HTR-8/SVneo (cell line): ENCODE measurements around the gene RARRES2.
"Not testable (repeated sequence)": the region's sequence is repeated elsewhere in the genome, so short reads cannot be mapped to it uniquely, and the experiment has no call there.

Experiments
- DNase-seq: peaks from one replicate; pipeline ENCODE4 v3.0.0; 2011; ENCODE audit warnings: low spot score, mixed read lengths; ENCODE audit not compliant: insufficient read length
- FAIRE-seq: peaks from 2 replicates; lab custom pipeline; 2011; peaks lifted over from hg19 to GRCh38; lab: Jason Lieb, UNC

Gene RARRES2

DNA sequence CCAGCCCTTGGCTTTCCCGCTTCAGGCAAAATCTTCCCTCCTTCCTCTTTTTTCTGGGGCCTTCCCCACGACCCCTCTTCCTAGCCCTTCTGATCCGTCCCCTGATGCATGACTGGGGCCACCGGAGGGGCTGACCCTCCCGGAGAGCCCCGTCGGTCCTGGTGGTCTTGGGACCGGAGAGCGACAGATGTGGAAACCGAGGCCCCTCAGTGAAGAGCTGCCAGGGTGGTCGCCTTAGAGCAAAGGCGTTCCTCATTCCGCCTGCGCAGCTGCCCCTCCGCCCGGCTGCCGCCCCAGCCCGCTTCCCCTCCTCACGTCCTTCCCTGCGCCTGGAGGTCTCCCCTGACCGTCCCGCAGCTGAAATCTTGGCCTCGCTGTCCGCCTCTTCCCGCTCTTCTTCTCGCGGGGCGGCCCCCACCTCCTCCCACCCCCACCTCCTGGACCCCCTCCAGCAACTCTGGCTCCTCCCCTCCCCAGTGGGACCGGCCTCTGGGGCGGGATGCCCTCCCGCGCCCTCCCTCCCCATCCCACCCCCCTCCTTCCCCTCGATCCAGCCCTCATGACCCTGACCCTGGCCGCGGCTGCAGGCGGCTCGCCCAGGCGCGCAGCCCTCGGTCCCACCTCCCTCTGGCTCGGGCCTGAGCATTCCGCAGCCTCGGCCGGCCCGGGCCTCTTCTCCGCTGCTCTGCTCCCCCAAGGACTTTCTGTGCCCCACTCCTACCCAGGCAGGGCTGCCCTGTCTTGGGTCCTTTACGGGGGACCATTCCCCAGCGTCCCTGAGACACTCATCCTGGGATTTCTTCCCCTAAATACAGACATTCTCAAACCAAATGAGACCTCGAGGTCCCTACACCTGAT, at the start of gene RARRES2:
Gene RARRES2, minus strand, starts transcription at position 367 of the 858 bp plus-strand sequence. CDS start 1,020 bp downstream, outside the sequence.
- FAIRE-seq (no peak), DNase-seq (no peak)

DNA sequence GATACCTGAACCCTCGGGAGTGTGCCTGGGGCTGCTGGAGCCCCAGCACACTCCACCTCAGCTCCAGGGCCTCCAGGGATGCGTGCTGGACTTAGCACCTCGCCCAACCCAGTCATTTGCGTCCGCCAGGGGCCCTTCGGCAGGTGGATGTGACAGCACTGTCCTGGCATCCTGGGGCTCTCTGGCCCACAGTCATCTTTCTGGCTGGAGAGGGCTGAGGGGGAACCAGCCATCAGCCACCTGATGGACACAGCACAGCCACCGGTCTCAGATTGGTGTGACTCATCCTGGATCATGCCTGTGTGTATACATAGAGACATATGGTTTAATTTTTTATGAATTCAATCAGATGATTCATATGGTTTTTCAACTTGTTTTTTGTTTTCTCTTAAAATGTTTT, 48.8 kb upstream of the RARRES2 start:
- FAIRE-seq (no peak), DNase-seq (no peak)

DNA sequence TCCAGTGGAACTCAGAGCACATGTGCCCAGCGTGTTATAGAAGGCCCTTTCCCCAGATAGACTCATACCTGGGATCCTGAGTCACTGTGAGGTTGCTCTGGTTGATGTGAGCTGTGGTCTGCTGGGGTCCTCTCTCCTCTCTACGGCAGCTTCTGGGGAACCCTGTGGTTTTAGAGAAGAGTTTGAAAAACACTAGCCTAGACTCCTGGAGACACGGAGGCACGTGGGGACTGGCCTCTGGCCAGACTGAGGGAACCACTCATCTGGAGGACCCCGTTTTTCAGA, 48.0 kb upstream of the RARRES2 start:
- FAIRE-seq: no peak
- DNase-seq: no peak

DNA sequence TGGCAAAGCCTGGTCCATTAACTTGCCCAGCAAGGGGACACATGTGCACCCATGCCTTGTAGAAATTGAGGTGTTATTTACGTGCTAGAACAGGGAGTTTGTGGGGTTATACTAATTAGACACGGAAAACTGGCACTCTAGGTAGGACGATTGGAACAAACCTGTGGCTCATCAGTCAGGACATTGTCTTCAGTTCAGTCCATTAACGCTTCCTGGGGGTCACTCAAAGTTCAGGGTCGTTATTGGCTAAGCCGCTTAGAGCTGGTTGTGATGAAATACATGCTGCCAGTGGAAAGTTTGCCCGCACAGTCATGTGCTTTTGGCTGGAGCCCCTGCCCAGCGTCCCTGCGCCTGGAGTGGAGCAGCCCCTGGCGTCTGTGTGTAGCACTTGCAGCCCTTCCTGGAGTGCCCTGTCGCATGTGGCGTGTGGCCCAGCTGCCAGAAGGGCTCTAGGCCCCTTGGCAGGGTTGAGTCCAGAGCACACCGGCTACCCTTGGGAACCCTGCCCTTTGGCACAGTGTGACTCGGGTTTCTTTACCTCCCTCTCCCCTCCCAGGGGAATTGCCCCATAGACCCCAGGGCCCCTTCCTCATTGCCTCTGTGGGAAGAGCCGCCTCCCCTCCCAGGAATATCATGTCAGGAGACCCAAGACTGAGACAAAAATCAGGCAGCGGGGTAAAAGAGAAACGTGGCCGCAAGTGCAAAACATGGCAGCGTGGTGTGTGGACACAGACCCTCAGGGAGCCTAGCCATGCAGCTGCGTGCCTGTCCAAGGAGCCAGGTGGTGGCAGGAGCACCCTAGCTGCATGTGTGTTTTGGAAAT, 47.5 kb upstream of the RARRES2 start:
- no peak for DNase-seq
- no peak for FAIRE-seq

DNA sequence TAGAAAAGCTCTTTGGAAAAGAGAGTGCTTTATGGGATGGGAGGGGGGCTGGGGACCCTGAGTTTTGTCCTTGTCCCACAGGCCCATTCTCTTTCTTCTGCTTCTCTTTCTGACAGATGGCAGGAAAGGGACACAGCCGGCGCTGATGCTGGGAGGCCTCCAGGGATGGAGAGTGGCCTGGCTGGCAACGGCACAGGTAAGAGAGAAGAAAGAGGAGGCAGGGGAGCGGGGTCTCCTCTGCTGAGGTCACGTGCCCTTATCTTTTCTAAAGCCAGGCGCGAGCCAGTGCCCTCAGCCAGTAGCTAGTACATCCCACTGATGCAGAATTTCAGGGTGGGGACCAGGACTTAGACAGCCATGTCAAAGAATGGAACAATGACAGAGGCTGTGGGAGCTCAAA, 46.9 kb upstream of the RARRES2 start:
- FAIRE-seq (no peak), DNase-seq (no peak)

DNA sequence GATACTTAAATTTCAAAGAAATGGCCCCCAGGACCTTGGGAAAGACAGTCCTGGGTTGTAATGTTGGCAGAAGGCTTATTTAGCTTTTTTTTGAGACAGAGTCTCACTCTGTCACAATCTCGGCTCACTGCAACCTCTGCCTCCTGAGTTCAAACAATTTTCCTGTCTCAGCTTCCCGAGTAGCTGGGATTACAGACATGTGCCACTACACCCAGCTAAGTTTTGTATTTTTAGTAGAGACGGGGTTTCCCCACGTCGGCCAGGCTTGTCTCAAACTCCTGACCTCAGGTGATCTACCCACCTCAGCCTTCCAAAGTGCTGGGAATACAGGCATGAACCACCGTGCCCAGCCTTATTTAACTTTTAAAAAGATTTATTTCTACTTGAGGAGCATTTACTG, 44.5 kb upstream of the RARRES2 start:
- not testable (repeated sequence) for DNase-seq, FAIRE-seq

DNA sequence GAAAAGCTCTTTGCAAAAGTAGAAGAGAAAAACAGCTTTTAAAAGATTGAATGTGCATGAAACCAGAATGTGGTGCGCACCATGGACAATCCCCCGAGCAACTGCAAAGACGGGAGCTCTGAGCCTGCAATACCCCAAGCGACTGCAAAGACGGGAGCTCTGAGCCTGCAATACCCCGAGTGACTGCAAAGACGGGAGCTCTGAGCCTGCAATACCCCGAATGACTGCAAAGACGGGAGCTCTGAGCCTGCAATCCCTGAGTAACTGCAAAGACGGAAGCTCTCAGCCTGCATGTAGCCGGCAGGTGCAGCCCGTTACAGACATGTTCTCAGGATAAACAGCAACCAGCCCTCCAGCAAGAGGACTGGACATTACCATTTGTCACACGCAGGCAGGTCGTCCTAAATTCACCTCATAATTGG, 43.9 kb upstream of the RARRES2 start:
- FAIRE-seq (no peak), DNase-seq (no peak)

DNA sequence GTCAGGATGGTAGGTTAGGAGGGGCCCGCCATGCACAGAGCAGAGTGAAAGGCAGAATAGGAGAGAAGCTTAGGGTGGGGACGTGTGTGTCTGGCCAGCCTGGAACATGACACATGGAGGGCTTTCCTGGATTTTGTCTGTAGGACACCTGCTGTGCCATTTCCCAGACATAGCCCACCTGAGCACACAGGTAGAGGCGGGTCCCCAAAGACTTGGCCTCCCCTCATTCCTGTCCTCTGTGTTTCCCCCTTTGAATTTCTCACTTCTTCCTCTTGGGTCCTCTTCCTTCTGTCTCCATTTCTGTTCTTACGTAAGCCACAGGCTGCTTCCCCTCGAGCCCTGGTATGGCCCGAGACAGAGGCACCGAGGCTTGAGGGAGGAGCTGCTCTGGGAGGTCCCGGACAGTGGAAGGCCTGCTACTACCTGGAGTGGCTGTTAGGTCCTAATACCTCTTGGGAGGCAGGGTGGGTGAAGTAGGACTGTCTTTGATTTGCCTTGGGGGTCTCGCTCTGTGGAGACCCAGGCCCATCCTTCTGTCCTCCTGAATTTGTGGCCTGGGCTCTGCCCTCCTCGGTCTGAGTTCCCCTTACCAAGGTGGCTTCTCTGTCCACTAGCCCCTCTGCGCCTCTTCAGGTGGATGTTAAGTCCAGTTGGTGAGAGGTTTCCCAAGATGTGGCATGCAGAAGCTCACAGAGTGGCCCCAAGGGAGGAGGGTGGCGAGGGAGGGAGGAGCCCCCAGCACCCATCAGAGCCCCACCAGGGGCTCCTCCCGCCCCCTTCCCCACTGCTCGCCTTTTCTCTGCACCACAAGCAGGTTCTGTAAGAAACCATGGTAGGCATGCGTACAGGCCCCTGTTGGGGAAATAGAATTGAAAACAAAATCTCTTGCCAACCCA, 43.2 kb upstream of the RARRES2 start:
- no peak for DNase-seq
- FAIRE-seq: no peak

DNA sequence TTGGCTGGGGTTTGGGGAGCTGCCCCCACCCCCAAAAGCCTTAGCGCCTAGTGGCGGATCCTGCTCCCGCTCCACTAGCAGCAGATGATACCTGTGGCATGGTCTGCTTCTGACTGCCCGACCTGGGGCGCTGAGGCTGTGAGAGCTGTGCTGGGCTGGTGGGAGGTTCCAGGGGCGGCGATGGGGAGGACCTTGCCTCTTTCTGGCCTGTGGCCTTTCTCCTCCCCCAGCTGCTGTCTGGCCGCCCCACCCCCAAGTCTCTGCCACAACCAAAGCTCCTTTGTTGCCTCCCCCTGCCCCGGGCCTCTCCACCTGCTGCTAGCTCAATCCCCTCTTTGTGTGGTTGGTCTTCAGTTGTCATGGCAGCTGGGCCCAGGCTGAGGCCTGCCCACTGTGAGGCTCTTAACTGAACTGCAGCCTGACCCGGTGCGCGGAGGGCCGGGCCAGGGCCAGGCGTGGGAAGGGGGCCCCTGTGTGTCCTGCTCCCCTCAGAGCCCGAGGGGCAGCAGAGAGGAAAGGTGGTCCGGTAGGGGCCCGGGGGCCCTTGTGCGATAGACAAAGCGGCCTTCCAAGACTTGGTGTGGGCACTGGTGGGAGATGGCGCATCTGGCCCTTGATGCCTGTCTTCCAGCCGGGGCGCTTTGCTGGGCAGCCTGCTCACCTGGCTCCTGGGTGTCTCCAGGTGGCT, 42.4 kb upstream of the RARRES2 start:
- no peak for FAIRE-seq
- DNase-seq: no peak

DNA sequence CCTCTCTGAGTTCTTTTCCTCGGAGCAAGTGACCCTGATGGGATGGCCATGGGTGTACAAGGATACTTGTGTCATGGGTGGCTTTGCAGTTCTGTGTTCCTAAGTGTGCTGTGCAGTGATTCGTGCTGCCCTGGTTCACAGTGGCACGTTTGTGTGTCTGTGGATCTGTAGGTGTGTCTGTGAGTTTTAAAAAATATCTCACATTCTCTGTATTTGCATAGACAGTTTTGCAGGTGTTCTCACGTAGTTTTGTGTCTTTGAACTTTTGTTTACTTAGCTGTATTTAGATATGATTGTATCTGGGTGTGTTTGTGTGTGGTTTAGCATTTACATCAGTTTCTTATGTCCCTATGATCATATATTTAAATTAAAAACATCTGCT, 41.4 kb upstream of the RARRES2 start:
- DNase-seq: no peak

DNA sequence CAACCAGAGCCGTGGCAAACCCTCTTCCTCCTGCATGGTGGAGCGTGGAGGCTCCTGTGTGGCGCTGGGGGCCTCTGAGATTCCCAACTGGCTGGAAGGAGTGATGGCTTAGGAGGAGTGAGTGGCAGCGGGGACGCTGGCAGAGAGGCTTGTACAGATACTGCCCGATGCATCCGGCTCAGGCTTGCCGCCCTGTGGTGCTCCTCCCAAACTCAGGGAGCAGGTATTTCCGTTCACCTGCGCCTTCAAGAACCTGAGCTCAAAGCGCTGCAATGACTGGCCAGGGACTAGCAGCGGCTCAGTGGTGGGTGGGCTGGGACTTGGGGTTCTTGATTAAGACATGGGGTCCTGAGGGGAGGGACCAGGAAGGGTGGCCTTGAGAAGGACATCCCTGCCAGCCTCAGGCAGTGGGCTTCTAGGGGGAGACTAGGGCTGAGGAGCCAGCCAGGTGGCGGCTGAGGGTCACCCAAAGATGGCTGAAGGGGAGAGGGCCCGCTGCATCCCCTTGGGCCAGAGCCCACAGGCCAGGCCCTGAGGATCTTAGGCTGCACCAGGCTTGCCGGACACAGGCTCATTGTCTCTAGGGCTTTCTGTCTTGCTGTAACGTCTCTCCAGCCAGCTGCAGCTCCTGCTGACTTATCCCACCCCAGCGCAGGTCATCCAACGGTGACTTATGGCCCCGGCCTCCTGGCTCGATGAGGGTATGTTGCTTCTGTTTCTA, 40.9 kb upstream of the RARRES2 start:
- no peak for FAIRE-seq
- DNase-seq: no peak

More for the DNA sequence above, 41.4 kb upstream of the RARRES2 start:
- FAIRE-seq: no peak

DNA sequence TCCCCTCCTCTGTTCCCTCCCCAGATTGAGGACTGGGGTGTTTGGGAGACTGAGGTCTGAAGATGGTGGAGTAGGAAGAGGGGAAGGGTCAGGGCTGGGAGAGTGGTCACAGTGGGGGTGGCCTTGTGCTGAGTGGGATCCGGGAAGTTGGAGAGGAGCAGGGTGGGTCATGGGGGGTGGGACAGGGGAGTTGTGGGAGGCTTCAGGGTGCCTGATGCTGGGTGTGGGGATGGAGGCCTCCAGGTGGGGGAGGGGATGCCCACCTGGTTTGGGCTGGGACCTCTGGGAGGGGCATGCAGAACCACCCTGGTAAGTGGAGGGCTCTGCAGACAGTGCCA, 40.3 kb upstream of the RARRES2 start:
- DNase-seq: no peak
- FAIRE-seq: no peak

DNA sequence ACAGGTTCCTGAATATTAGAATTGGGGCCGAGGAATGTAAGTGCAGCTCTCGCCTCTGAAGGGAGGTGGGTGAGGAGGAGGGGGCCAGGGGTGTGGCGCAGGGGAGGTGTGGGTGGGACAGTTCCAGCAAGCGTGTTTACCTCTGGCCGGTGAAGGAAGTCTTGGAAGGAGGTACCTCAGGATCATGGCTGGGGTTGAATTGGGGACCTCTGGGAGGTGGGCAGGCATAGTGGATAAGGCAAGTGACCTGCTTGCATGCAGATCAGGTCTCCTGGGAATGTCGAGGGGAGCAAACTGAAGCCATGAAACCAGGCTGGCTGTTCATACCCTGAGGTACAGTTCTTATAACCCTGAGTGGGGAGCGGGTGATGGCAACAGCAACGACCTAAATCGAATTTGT, 39.7 kb upstream of the RARRES2 start:
- DNase-seq: no peak
- no peak for FAIRE-seq

DNA sequence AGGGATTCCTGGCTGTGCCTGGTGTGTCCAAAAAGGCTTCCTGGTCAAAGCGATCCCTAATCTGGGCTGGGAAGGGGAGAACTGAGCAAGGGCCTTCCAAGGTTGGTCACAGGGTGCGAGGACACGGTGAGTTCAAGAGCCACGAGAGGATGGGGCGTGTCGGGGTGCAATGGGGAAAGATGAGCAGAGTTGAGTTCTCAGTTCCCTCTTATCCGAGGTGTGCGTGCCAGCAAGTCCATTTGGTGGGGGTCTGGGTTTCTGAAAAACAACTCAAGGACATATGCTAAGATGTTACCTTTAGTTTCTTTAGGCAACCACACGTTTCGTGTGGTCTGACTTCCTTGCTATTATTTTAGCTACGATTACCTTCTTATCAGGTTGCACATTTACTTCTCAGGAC, 39.0 kb upstream of the RARRES2 start:
- no peak for FAIRE-seq
- DNase-seq: no peak

DNA sequence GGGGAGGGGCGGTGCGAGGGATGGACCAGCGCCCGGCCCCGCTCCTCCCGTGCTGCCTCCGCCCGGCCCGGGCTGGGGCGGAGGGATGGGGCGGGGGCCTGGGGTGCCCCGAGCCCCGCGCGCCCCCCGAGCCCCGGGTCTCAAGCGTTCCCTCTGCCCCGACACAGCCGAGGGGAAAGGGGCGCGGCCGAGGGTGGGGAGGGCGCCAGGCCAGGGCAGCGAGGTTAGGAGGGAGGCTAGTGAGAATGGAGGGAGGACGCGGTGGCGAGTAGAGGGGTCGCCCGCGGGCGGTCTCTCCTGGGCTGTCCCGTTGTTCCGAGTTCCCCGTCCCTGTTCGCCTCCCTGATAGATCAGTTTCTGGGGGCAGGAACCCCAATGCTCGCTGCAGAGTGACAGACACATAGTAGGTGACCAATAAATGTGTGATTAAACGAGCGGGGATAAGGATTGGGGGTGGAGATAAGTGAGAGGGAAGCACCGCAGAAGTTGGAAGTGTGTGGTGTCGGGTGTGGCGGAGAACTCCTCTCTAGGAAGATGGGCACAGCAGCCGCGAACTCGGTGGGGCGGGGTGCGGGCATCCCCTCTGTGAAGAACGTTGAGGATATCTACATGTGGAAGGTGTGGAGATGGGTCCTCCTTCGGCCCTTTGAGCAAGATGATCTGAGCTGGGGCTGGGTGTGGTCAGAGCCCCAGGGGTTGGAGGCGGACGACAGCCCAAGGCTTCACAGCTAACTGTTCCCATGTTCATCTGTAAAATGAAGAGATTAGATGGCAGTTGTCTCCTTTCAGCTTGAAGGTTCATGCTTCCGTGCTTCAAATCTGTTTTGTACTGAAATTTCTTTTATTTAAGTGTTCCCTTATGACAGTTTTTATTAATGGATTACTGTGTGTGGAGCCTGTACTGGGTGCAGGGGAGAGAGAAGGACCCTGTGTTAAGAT, 38.3 kb upstream of the RARRES2 start:
- FAIRE-seq: no peak
- no peak for DNase-seq

DNA sequence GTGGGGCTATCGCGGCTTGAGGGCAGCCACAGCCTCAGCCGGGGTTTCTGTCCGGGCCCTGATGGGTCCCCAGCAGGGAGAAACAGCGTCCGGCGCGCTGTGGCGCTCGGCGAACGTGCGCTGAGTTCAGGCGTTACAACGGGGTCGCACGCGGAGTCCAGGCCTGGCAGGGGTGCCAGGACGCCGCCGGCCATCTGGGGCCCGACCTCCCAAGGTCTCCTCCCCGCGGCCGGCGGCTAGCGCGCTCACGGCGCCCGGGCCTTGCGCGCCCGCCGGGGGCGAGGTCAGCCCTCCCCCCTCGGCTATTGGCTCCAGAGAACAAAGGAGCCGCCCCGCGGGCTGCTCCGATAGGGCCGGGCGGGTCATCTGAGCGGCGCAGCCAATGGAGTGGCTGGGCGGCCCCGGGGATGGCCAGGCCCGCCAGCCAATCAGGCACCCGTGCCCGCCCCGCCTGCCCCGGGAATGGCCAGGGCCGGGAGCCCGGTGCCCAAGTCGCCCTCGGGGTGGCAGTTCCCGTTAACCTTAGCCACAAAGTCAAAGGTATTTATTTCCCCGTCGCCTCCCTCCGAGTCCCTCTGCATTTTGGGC, 37.5 kb upstream of the RARRES2 start, which contains the start of gene ZNF775:
Gene ZNF775, plus strand, starts transcription at position 478 of the 588 bp plus-strand sequence. CDS start 9,141 bp downstream, outside the sequence.
- no peak for FAIRE-seq

DNA sequence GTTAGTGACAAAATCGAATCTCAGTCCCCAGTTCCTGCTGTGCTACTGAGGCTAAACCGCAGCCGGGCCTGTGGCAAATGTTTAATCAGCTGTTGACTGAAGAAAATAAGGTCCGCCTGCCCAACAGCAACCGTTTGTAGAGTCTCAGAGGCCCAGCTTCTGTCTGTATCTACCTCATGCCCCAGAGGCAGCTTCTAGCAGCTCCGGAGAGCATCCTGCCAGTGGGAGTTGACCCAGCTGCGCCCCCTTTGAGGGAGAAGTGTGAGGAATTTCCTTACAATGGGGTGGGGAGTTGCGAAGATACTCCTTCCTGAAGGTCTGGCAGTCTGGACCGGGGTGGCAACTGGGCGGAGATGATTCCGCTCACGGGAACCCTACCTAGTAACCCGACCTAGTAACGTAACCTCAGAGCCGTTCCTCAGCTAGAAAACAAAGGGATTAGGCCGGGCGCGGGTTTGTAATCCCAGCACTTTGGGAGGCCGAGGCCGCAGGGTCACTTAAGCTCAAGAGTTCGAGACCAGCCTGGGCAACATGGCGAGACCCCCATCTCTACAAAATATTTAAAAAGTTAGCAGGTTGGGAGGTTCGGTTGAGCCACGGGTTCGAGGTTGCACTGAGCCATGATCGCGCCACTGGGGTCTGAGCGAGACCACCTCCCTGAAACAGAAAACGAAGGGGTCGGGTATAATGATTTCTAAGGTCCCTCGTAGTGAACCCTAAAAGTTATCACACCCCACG, 36.9 kb upstream of the RARRES2 start:
- DNase-seq (peak; percentile 62), FAIRE-seq (no peak)

More for the DNA sequence above, 37.5 kb upstream of the RARRES2 start, which contains the start of gene ZNF775:
- DNase-seq: peak; percentile 94
